Inflammatory macrophage treated with lipopolysaccharide for 4 hours (primary cell): ENCODE measurements around the gene CORO6.
A peak's percentile ranks its signal among the peaks of the same experiment; 100 is the strongest.
"Not testable (repeated sequence)": the region's sequence is repeated elsewhere in the genome, so short reads cannot be mapped to it uniquely, and the experiment has no call there.

Experiments used
- DNase-seq: peaks from one replicate; pipeline ENCODE4 v3.0.0-alpha.2; 2020

Gene CORO6

GRCh38 chr17:29622337-29623282 is at the start of gene CORO6:
TSS of gene CORO6 (minus strand) at chr17:29622912. CDS start at chr17:29621421, 1,491 bp downstream.
- DNase-seq, result no peak

GRCh38 chr17:29671661-29672060 is 48.9 kb upstream of the CORO6 start:
- no peak for DNase-seq

GRCh38 chr17:29669266-29669665 is 46.6 kb upstream of the CORO6 start:
- no peak for DNase-seq

GRCh38 chr17:29667969-29668368 is 45.3 kb upstream of the CORO6 start:
- no peak for DNase-seq

GRCh38 chr17:29665481-29665810 is 42.7 kb upstream of the CORO6 start:
- peak; percentile 81 for DNase-seq

GRCh38 chr17:29664743-29665480 is 42.2 kb upstream of the CORO6 start:
- DNase-seq, result no peak

- no peak for DNase-seq
Measured at GRCh38 chr17:29663155-29663554, 40.4 kb upstream of the CORO6 start.

- DNase-seq, result no peak
Measured at GRCh38 chr17:29661213-29661612, 38.5 kb upstream of the CORO6 start.

- no peak for DNase-seq
Measured at GRCh38 chr17:29659155-29659554, 36.4 kb upstream of the CORO6 start.

GRCh38 chr17:29655323-29655722 is 32.6 kb upstream of the CORO6 start:
- no peak for DNase-seq

GRCh38 chr17:29653995-29654714 is 31.4 kb upstream of the CORO6 start:
- DNase-seq, result no peak

- peak; percentile 48 for DNase-seq
Measured at GRCh38 chr17:29652976-29653375, 30.3 kb upstream of the CORO6 start.

- DNase-seq, result not testable (repeated sequence)
Measured at GRCh38 chr17:29651913-29652312, 29.2 kb upstream of the CORO6 start.

- DNase-seq, result peak; percentile 79
Measured at GRCh38 chr17:29650396-29650795, 27.7 kb upstream of the CORO6 start.

GRCh38 chr17:29649359-29649758 is 26.6 kb upstream of the CORO6 start:
- DNase-seq, result no peak

GRCh38 chr17:29648005-29648404 is 25.3 kb upstream of the CORO6 start:
- no peak for DNase-seq

GRCh38 chr17:29645515-29646051 is 22.9 kb upstream of the CORO6 start:
- peak; percentile 91 for DNase-seq

- no peak for DNase-seq
Measured at GRCh38 chr17:29643817-29644160, 21.1 kb upstream of the CORO6 start.

- DNase-seq, result no peak
Measured at GRCh38 chr17:29642171-29642611, 19.5 kb upstream of the CORO6 start.

- peak; percentile 68 for DNase-seq
Measured at GRCh38 chr17:29640981-29641642, 18.4 kb upstream of the CORO6 start.

- no peak for DNase-seq
Measured at GRCh38 chr17:29640413-29640812, 17.7 kb upstream of the CORO6 start.

GRCh38 chr17:29633886-29634285 is 11.2 kb upstream of the CORO6 start:
- DNase-seq, result no peak
